GM21786 (cell line): ENCODE results near the gene ANKS3.
"Not testable (repeated sequence)": the region's sequence is repeated elsewhere in the genome, so short reads cannot be mapped to it uniquely, and the experiment has no call there.

Experiments used
- ATAC-seq: cut with Tn5 transposase; IDR thresholded peaks from one replicate; pipeline ENCODE4 v1.9.1; 2021; ENCODE audit not compliant: unreplicated experiment

The ANKS3 gene

DNA sequence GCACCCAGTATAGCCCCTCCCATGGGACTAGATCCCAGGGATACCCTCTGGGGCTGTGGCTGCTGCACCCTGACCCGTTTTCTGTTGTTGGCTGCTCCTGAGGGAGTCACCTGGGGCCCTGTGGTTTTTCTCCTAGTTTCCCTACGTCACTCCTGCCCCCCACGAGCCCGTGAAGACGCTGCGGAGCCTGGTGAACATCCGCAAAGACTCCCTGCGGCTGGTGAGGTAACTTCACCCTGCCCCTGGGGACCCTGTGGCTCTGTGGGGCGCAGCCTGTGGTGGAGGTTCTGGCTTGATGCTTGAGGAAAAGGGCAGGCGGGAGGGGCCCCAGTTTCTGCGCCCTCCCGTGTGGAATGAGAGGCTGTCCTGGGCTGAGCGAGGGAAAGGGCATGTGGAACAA, 82.2 kb downstream of the ANKS3 start:
- no peak for ATAC-seq

DNA sequence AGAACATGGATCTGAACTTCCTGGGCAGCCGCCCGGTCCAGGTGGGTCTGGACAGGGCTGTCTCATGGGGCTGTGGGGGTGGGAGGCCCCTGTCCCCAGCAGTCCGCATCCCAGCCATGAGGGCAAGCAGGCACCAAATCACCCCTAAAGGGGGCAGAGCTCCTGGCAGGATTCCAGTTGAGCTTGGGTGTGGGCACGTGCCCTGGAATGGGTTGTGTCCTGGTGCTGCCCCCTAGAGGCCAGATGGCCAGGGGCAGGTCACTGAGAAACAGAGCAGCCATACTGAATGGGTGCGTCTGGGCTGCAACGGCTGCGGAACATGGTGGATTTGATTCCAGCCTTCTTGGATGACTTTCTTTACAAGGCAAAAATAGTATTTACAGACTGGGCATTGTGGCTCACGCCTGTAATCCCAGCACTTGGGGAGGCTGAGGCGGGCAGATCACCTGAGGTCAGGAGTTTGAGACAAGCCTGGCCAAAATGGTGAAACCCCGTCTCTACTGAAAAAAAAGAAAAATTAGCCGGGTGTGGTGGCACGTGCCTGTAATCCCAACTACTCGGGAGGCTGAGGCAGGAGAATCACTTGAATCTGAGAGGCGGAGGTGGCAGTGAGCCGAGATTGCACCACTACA, 83.5 kb downstream of the ANKS3 start:
- ATAC-seq: not testable (repeated sequence)

DNA sequence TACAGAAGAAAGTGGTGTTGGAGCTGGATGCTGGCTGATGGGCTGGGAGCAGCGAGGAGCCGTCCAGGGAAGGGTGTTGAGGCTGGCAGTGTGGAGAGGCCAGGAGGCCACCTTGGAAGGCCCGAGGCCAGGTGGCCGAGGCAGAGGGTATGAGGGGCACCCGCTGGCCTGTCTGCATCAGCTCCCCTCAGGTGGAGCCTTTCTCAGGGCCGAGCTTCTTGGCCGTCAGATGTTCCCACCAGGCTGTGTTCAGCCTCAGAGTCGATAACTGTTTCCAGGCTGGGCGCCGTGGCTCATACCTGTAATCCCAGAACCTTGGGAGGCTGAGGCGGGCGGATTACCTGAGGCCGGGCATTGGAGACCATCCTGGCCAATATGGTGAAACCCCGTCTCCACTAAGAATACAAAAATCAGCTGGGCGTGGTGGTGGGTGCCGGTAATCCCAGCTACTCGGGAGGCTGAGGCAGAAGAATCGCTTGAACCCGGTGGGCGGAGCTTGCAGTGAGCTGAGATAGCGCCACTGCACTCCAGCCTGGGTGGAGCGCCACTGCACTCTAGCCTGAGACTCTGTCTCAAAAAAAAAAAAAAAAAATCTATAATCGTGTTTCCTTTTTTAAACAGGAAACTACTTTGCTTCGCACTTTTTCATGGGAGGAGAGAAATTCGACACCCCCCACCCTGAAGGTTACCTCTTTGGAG, 84.2 kb downstream of the ANKS3 start:
- no peak for ATAC-seq

- no peak for ATAC-seq
Observed at GRCh38 chr16:4648917-4649316, 85.2 kb downstream of the ANKS3 start.

GRCh38 chr16:4647644-4647980, 86.5 kb downstream of the ANKS3 start:
- ATAC-seq: no peak

DNA sequence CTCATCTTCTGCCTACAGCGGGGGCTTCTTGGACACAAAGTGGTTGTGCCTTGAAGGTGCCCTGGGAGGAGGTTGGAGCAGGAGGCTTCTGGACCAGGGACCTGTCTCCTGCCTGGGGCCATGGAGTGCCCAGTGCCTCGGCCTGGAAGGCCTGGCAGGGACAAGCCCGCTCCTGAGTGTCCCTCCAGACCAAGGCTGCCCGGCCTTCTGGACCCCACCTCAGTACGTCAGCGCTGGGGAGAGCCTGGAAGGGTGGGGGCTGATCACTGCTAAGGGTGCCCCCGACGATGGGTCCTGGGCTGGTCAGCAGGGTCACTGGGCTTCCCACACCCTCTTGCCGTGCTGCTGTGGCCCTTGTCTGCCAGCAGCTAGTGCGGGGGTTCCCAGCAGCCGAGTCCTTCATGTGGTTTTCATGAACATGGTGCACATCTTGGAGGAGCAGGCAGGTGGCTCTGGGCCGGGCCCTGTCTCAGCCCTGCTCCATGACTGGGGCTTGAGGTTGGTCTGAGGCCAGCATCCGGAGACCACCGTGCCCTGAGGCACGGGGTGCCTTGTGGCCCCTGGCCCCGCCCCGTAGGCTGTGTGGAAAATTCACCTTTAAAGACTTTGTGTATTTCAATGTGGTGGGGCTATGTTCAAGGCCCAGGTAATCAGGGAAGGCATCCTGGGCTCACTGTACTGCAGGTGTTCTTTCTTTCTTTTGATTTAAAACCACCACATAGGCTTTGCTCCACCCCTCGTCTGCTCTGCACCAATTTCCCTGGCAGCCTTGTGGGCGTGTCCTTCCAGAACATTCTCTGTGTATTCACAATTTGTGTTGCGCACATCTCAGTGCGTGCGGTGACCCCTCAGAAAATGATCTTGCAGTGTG, 87.1 kb downstream of the ANKS3 start:
- no peak for ATAC-seq
